CD4-positive, alpha-beta T cell treated with Interleukin-17A for 1 hour (primary cell): ENCODE results near the gene FHIT.
"Not testable (repeated sequence)": the region's sequence is repeated elsewhere in the genome, so short reads cannot be mapped to it uniquely, and the experiment has no call there.

Source experiments
- DNase-seq: peaks from one replicate; pipeline ENCODE4 v3.0.0-alpha.2; 2020

Gene FHIT

GRCh38 chr3:59949311-59949710 lies 1301.9 kb downstream of the FHIT start:
- DNase-seq: no peak

- no peak for DNase-seq
Observed at GRCh38 chr3:59946401-59946800, 1304.9 kb downstream of the FHIT start.

- no peak for DNase-seq
Observed at GRCh38 chr3:59940718-59941117, 1310.5 kb downstream of the FHIT start.

GRCh38 chr3:59939826-59940426 lies 1311.3 kb downstream of the FHIT start:
- no peak for DNase-seq

- no peak for DNase-seq
Observed at GRCh38 chr3:59938828-59939227, 1312.4 kb downstream of the FHIT start.

GRCh38 chr3:59937201-59937600 lies 1314.1 kb downstream of the FHIT start:
- DNase-seq: no peak

GRCh38 chr3:59936472-59936871 lies 1314.8 kb downstream of the FHIT start:
- DNase-seq: no peak

GRCh38 chr3:59935025-59935424 lies 1316.2 kb downstream of the FHIT start:
- no peak for DNase-seq

GRCh38 chr3:59934560-59934959 lies 1316.7 kb downstream of the FHIT start:
- not testable (repeated sequence) for DNase-seq

- DNase-seq: no peak
Observed at GRCh38 chr3:59930170-59930569, 1321.1 kb downstream of the FHIT start.

GRCh38 chr3:59927056-59927455 lies 1324.2 kb downstream of the FHIT start:
- no peak for DNase-seq

- DNase-seq: no peak
Observed at GRCh38 chr3:59925946-59926345, 1325.3 kb downstream of the FHIT start.

GRCh38 chr3:59922192-59922591 lies 1329.1 kb downstream of the FHIT start:
- DNase-seq: no peak

- DNase-seq: no peak
Observed at GRCh38 chr3:59920822-59921221, 1330.4 kb downstream of the FHIT start.

GRCh38 chr3:59919586-59919985 lies 1331.7 kb downstream of the FHIT start:
- no peak for DNase-seq

- DNase-seq: no peak
Observed at GRCh38 chr3:59914251-59914650, 1337.0 kb downstream of the FHIT start.

GRCh38 chr3:59913645-59914044 lies 1337.6 kb downstream of the FHIT start:
- DNase-seq: no peak

GRCh38 chr3:59908701-59909100 lies 1342.6 kb downstream of the FHIT start:
- DNase-seq: no peak

- no peak for DNase-seq
Observed at GRCh38 chr3:59908280-59908679, 1343.0 kb downstream of the FHIT start.

GRCh38 chr3:59904296-59904695 lies 1347.0 kb downstream of the FHIT start:
- DNase-seq: no peak

- DNase-seq: no peak
Observed at GRCh38 chr3:59899061-59899460, 1352.2 kb downstream of the FHIT start.

GRCh38 chr3:59895972-59896371 lies 1355.3 kb downstream of the FHIT start:
- DNase-seq: no peak

GRCh38 chr3:59894425-59895121 lies 1356.7 kb downstream of the FHIT start:
- DNase-seq: no peak

GRCh38 chr3:59890639-59891038 lies 1360.6 kb downstream of the FHIT start:
- no peak for DNase-seq

- DNase-seq: no peak
Observed at GRCh38 chr3:59886790-59887189, 1364.5 kb downstream of the FHIT start.
